GM12891 (cell line): ENCODE measurements around the gene MELK.

ENCODE experiments used
- POLR2A ChIP-seq: IDR thresholded peaks from 2 replicates; pipeline ENCODE4 v1.6.1; 2011; ENCODE audit warnings: low read depth, low read length, control low read depth
- POLR2AphosphoS5 ChIP-seq: IDR thresholded peaks from 2 replicates; pipeline ENCODE4 v1.6.1; 2011; ENCODE audit warnings: low read depth, low read length, control low read depth
- POU2F2 ChIP-seq: IDR thresholded peaks from 2 replicates; pipeline ENCODE4 v1.6.1; 2011; ENCODE audit warnings: low read depth, mild to moderate bottlenecking, control low read depth, low read length, moderate library complexity
- TAF1 ChIP-seq: IDR thresholded peaks from 2 replicates; pipeline ENCODE4 v1.6.1; 2011; ENCODE audit warnings: low read depth, low read length, control low read depth

DNA sequence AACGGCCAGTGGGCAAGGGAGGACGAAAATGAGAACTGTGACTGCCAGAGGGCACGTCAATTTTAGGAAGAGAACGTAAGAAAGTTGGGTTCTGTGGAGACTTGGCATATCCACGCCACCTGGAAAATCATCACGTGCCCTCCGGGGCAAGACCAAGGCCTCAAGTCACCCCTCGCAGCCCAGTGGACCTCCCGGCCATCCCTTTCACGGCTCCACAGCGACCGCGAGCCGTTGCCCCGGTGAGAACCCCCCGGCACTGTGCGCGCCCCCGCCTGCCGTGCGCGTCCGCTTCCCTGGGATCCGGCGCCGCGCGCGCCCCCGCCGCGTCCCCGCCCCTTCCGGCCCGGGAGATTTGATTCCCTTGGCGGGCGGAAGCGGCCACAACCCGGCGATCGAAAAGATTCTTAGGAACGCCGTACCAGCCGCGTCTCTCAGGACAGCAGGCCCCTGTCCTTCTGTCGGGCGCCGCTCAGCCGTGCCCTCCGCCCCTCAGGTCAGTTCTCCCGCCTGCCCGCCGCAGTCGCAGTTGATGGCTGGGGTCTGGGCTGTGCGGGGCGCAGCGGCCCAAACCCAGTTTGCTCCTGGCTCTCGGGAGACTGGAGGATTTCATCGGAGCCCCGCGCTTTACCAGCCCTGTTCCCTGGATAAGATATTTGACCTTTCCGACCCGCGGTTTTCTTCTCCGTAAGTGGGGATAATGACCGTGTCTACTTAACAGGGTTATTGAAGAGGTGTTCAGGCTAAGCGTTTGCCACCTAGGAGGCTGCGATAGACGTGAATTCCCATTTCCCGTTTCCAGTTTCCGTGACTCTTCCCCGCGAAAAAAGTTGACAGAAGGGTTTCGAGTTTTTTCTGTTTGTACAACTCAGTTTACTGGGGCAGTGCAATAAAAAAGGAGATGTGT, at the start of gene MELK:
- TF ChIP-seq POLR2AphosphoS5 = peak; percentile 80; the same call in 1 of the 2 replicates
- peak; percentile 90 for TF ChIP-seq POLR2A
- TF ChIP-seq POU2F2 = peak; percentile 63; the same call in 1 of the 2 replicates
- peak; percentile 50; the same call in 1 of the 2 replicates for TF ChIP-seq TAF1
